Stimulated activated CD4-positive, alpha-beta T cell treated with anti-CD3 and anti-CD28 coated beads, Interleukin-4, amount 100 ng/mL, for 4 hours (primary cell): ENCODE measurements around the gene TMEM214.
A peak's percentile ranks its signal among the peaks of the same experiment; 100 is the strongest.

ENCODE experiments used
- DNase-seq, 2 experiments: peaks; one replicate each; pipeline ENCODE4 v3.0.0-alpha.2; 2020

The TMEM214 gene

GRCh38 chr2:27086090-27086723 is 53.4 kb downstream of the TMEM214 start:
- peak; percentile 97 to 98 for DNase-seq

GRCh38 chr2:27086724-27087593 is 54.2 kb downstream of the TMEM214 start, which contains the start of gene KHK:
TSS of gene KHK (plus strand) at chr2:27086772. CDS start at chr2:27087260, 488 bp downstream.
- no peak for DNase-seq

- DNase-seq, result no peak
Measured at GRCh38 chr2:27087823-27088410, 55.2 kb downstream of the TMEM214 start.

- no peak for DNase-seq
Measured at GRCh38 chr2:27088634-27089033, 55.9 kb downstream of the TMEM214 start.

- DNase-seq, result no peak
Measured at GRCh38 chr2:27089111-27089954, 56.6 kb downstream of the TMEM214 start.
